OCI-LY3 (cell line): Measurements from ENCODE around the gene IER3.

ENCODE experiments used
- CTCF ChIP-seq: fragments of 200-600, 300-600 bp; sonication (generic); IDR thresholded peaks from 2 replicates; pipeline ENCODE4 v1.5.1; 2014; ENCODE audit warnings: antibody characterized with exemption, low read length, low read depth
- EZH2phosphoT487 ChIP-seq: fragments of 200-600 bp; shearing (Covaris generic); IDR thresholded peaks from 2 replicates; pipeline ENCODE4 v1.6.1; 2018; ENCODE audit warnings: antibody characterized with exemption, mixed run types, low read depth

- TF ChIP-seq CTCF (no peak), EZH2phosphoT487 (no peak)
Observed at GRCh38 chr6:30747300-30747687, 2.9 kb upstream of the IER3 start.
